Muscle layer of colon (tissue), 2 donors: ENCODE data around the gene TASP1.

ENCODE experiments used
- H3K27ac ChIP-seq: one replicate; pipeline ENCODE4 v1.7.0; 2013; ENCODE audit warnings: low read depth, mild to moderate bottlenecking, low read length, moderate library complexity
- H3K27me3 ChIP-seq, 2 donors: one replicate each; pipeline ENCODE4 v1.7.0; 2013; ENCODE audit warnings: low read length in 2 of 2, mild to moderate bottlenecking in 2 of 2; ENCODE audit not compliant: insufficient read depth in 2 of 2, control insufficient read depth in 1 of 2
- H3K36me3 ChIP-seq: one replicate; pipeline ENCODE4 v1.7.0; 2013; ENCODE audit warnings: mild to moderate bottlenecking, low read length; ENCODE audit not compliant: insufficient read depth
- H3K4me1 ChIP-seq: one replicate; pipeline ENCODE4 v1.7.0; 2013; ENCODE audit warnings: mild to moderate bottlenecking, low read length; ENCODE audit not compliant: insufficient read depth
- H3K4me3 ChIP-seq, 2 donors: one replicate each; pipeline ENCODE4 v1.7.0; 2013; ENCODE audit warnings: low read length in 2 of 2, low read depth in 1 of 2, mild to moderate bottlenecking in 1 of 2, moderate library complexity in 1 of 2
- H3K9ac ChIP-seq: one replicate; pipeline ENCODE4 v1.7.0; 2013; ENCODE audit warnings: low read length
- H3K9me3 ChIP-seq: one replicate; pipeline ENCODE4 v1.7.0; 2013; ENCODE audit warnings: mild to moderate bottlenecking, low read length
- donor health status: abdominal sarcoma.
- donor health status: Adenocarcinoma of cecum.

The TASP1 gene

DNA sequence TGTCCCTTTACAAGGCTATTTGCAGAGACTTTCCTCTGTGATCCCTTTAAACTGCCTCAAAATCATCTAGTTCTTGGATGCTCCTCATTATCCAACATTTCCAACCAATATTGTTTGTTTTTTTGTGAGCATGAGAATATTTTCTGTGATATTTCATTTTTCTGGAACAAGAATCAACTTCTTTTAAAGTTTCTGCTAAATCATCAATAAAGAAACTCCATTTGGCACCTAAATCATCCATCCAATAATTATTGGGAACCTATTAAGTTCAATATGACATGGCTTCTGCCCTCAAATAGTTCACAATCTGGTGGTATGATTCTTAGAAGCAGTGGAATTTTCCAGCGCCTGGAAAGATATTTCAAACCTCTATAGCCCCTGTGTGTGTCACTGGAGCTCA lies 210.0 kb downstream of the TASP1 start:
- no peaks in the 10 kb centered on the region for H3K9me3 ChIP-seq

DNA sequence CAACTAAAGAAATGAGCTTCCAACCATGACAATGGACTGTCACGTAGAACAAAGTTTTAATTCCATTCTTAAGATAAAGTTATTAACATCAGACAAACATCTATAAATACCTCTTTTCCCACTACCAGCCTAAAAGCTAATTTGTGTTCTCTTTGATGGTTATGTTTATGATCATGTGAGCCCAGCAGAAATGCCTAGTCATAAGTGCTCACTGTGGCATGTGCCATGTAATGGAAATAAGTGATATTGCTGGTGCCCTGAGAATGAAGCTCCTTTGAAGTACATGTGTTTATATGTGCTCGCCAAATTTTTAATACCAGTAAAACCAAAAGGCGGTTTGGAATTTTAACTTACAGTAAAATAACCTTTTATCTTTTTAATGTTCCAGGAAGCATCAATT lies 211.9 kb downstream of the TASP1 start:
- Histone ChIP-seq H3K9ac (no peak overlapping the region), H3K36me3 (peaks cover 5% of the 10 kb centered on the region), H3K4me3 (no peak overlapping the region), H3K4me1 (peaks cover 22% of the 10 kb centered on the region), H3K27me3 (no peaks in the 10 kb centered on the region), H3K9me3 (no peaks in the 10 kb centered on the region), H3K27ac (no peak overlapping the region)

More for the DNA sequence above, 210.0 kb downstream of the TASP1 start:
- H3K27ac ChIP-seq, result no peak overlapping the region
- no peak overlapping the region for H3K9ac ChIP-seq
- H3K4me3 ChIP-seq, result no peak overlapping the region
- no peaks in the 10 kb centered on the region for H3K27me3 ChIP-seq
- H3K36me3 ChIP-seq, result peaks cover 5% of the 10 kb centered on the region
- peaks cover 22% of the 10 kb centered on the region for H3K4me1 ChIP-seq

DNA sequence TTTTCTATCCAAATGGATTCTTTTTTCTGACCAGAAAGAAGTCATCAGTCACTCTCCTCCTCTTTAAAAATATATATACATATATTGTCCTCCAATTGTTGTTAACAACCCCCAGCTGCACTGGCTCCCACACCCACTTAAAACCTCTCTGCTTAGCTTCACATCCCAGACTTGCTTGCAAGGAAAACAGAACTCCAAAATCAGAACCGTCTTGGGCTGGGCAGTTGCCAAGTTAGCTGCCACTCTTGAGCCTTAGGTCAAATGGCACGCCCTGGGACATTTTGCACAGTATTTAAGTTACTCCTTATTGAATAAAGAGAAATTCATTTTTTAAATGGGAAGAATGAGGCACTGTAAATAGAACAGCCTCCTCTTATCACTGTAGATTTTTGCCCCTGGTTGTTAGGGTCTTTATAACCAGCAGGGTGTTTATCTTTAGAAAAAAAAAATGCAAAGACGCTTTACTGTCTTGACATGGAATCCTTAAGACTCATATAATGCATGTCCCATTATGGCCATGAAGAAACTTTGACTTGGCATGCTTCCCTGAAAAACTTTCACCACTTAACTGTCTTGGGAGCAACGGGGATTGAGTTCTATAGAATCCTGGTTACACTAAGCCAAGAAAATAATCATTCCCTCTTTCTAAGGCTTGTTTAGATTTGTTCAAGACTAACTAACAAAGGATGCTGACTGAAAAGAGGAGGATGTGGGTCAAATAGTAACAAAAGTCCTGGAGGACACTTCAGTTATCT lies 213.2 kb downstream of the TASP1 start:
- Histone ChIP-seq H3K27ac (no peak overlapping the region), H3K4me1 (peaks cover 22% of the 10 kb centered on the region), H3K9me3 (no peaks in the 10 kb centered on the region), H3K4me3 (no peak overlapping the region), H3K9ac (no peak overlapping the region), H3K36me3 (peaks cover 5% of the 10 kb centered on the region), H3K27me3 (no peaks in the 10 kb centered on the region)

DNA sequence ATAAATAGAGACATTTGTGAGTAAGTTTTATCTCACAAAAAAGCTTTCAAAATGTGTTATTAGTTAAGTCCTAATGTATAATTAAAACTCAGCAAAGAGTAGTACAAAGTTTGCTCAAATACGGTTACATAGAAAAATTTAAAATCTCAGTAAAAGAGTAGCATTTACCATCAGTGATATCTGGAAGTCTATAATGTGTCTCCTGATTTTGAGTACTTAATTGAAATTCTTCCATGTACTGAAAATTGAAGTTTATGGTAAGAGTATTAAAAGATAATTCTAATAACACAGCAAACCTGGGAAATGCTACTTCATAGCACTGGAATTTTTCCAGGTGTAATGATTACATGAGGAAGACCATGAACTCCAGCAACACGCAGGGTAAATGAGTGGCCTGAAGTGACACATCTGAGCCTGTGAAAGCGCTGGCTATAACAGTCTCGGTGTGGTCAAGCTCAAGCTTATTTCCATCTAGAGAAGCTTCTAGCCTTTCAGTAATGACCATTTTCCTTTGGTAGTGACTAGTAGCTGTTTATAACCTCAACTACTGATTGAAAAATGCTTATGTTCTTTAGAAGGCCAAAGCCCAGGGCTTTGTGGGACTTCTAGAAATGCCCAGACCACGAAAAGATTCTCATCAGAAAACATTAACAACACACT lies 214.4 kb downstream of the TASP1 start:
- Histone ChIP-seq H3K9ac (no peak overlapping the region), H3K27me3 (no peaks in the 10 kb centered on the region), H3K4me1 (peaks cover 22% of the 10 kb centered on the region), H3K27ac (no peak overlapping the region), H3K9me3 (no peaks in the 10 kb centered on the region), H3K36me3 (no peaks in the 10 kb centered on the region), H3K4me3 (no peak overlapping the region)

DNA sequence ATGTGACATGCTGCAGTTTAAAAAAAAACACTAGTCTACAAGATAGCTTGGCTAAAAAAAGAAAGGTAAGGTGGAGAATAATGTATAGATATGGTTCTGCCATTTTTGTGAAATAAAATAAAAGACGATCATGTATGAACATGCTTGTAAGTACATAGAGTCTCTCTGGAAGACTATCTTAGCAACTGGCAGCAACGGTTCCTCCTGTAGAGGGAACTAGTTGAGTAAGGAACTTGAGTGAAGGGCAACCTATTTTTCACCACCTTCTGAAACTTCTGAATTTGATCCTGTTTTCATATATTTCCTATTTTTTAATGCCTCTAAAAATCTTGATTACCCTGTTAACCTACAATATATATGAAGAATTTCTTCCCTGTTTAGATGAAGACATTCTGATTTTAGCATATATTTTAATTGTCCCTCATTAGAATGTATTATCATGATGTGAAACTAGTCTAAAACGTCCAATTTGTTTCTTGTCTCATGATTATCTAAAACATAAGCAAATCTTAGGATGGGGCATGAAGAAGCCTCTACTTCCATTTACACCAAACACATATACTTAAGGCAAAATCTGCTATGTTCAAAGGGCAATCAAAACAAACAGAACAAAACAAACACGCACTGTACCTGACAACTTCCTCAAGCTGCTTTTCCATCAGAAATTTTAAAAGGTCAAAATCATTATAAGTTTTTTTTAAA lies 215.1 kb downstream of the TASP1 start:
- no peaks in the 10 kb centered on the region for H3K9me3 ChIP-seq
- no peaks in the 10 kb centered on the region for H3K36me3 ChIP-seq
- no peak overlapping the region for H3K9ac ChIP-seq
- H3K27ac ChIP-seq, result no peak overlapping the region
- H3K4me1 ChIP-seq, result peaks cover 22% of the 10 kb centered on the region
- H3K4me3 ChIP-seq, result no peak overlapping the region
- no peaks in the 10 kb centered on the region for H3K27me3 ChIP-seq

DNA sequence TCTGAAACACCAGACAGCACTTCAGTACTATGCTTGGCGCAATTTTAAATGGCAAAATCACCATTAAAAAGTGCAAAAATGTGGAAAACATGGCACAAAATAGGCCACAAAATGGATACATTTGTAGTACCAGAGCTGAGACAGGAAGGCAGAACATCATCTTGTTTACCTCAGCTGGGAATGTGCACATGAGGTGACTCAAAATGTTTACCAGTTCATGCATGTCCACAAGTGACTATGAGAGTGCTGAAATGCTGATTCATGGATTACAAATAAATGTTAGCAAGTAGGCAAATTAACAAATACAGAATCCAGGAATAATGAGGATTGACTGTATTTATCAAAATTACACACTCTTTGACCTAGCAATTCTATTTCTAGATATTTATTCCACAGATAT lies 216.1 kb downstream of the TASP1 start:
- H3K4me3 ChIP-seq, result no peak overlapping the region
- no peak overlapping the region for H3K9ac ChIP-seq
- H3K27me3 ChIP-seq, result no peaks in the 10 kb centered on the region
- H3K36me3 ChIP-seq, result no peaks in the 10 kb centered on the region
- H3K4me1 ChIP-seq, result peaks cover 22% of the 10 kb centered on the region
- H3K9me3 ChIP-seq, result no peaks in the 10 kb centered on the region
- H3K27ac ChIP-seq, result no peak overlapping the region

DNA sequence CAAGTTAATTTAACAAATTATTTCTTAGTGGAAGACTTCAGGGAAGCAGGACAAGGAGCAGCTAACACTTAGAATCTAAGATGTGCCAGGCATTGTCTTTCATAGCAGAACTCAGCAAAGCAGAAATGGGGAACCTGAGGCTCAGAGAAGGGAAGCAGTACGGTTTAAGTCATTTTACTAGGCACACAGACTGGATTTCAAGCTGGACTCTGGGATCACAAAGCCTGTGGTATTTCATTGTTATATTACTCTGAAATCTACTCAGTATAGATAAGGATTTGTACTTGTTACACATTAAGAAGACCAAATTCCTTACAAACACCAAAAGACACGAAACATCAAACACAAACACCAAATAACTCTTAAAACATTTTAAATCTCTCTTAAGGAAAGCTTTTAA lies 218.1 kb downstream of the TASP1 start:
- Histone ChIP-seq H3K4me3 (no peak overlapping the region), H3K9ac (no peak overlapping the region), H3K36me3 (no peaks in the 10 kb centered on the region), H3K27ac (no peak overlapping the region), H3K27me3 (no peaks in the 10 kb centered on the region), H3K9me3 (no peaks in the 10 kb centered on the region), H3K4me1 (peaks cover 26% of the 10 kb centered on the region)

DNA sequence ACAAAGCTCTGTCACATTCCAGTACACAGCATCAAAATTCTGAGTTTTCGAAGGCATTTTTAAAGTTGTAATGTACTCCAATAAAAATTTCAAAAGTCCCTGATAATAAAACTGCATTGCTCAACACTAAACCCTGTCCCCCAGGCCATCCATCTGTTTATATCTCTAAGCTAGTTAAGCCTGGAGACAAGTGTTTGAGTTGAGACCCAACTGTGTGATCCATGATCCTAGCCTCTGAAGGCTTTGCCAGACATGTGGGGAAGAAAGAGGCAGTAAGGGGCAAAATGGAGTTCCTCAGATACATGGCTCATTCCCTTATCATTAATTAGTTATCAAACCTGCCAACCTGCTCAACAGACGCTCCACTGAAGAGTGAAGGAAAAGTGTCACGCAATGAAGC lies 219.3 kb downstream of the TASP1 start:
- Histone ChIP-seq H3K27me3 (no peaks in the 10 kb centered on the region), H3K27ac (no peak overlapping the region), H3K9ac (no peak overlapping the region), H3K36me3 (no peaks in the 10 kb centered on the region), H3K4me3 (no peak overlapping the region), H3K4me1 (peaks cover 17% of the 10 kb centered on the region), H3K9me3 (no peaks in the 10 kb centered on the region)

DNA sequence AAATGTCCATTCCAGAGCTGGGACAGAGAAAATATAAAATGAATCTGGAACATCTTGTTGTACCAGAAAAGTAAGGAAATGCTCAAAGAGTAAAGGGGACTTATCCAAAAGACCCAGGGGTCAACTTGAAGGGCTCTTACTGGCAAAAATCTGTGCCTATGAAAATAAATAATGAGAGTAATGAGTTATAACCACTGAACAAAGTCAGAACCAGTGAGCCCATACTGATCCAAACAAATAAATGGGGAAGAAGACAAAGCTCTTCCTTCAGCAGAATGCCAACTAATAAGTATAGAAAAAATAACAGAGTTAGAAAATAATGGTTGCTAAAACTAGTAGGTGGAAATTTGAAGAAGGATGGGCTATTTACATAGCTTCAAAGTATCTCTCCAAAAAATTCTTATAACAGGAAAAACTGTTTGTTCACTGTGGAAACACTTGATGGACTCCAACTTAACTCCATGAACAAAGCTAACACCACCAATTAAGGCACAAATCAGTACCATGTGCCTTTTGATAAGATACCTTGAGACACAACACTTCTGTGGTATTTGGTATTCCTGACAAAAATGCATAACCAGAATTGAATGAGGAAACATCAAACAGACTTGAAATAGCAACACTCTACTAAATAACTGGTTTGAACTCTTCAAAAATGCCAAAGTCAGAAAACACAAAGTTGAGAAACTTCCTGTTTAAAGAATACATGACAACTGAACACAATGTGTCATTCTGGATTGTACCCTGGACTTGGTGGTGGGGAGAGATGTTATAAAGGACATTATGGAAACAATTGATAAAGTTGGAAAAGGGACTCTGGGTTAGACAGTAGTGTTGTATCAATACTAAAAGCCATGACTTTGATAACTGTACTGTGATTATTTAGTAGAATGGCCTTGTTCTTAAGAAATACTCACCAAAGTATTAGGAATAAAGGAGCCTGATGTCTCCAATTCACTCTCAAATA lies 220.2 kb downstream of the TASP1 start:
- no peaks in the 10 kb centered on the region for H3K9me3 ChIP-seq
- no peaks in the 10 kb centered on the region for H3K36me3 ChIP-seq
- H3K27me3 ChIP-seq, result no peaks in the 10 kb centered on the region
- H3K27ac ChIP-seq, result no peak overlapping the region
- no peak overlapping the region for H3K9ac ChIP-seq
- no peak overlapping the region for H3K4me3 ChIP-seq
- H3K4me1 ChIP-seq, result peaks cover 15% of the 10 kb centered on the region

DNA sequence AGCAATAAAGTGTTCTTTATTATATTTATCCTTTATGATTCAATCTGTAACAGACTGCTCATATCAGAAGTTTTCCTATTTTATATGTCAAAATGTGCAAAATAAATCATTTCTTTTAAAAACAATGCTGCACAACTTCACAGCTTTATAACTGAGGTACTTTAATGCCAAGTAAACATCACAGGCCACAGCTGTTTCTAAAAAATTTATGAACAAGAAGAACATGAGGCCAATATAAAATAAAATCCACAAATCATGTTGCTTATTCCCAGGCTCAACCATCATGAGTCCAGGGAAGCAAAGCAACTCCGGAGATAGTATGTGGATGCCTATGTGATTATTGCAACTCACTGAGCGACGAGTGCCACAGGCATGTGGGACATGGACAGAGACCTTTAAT lies 222.2 kb downstream of the TASP1 start:
- Histone ChIP-seq H3K36me3 (no peaks in the 10 kb centered on the region), H3K9ac (no peak overlapping the region), H3K27ac (no peak overlapping the region), H3K27me3 (no peaks in the 10 kb centered on the region), H3K9me3 (no peaks in the 10 kb centered on the region), H3K4me1 (peaks cover 32% of the 10 kb centered on the region), H3K4me3 (no peak overlapping the region)
